Transverse colon (tissue), 4 donors: ENCODE results near the gene COL6A1. TPM values are rescaled to one million over a fixed set of nuclear protein-coding genes. Genes with fewer than 3 reads are reported as not detected.

Experiments used
- DNase-seq: peaks from one replicate; pipeline ENCODE4 v3.0.0-alpha.2; 2019
- H3K27ac ChIP-seq, 4 donors: fragments of 200-600 bp; sonication (generic); 2 replicates each; pipeline ENCODE4 v1.5.1; 2016 to 2018; ENCODE audit warnings: inconsistent platforms in 4 of 4
- H3K27me3 ChIP-seq: fragments of 200-600 bp; sonication (generic); 2 replicates; pipeline ENCODE4 v1.5.1; 2017; ENCODE audit warnings: inconsistent platforms
- H3K36me3 ChIP-seq, 4 donors: fragments of 200-600 bp; sonication (generic); 2 replicates each; pipeline ENCODE4 v1.5.1; 2017 to 2019; ENCODE audit warnings: inconsistent platforms in 4 of 4
- H3K4me1 ChIP-seq, 4 donors: fragments of 200-600 bp; sonication (generic); 2 replicates each; pipeline ENCODE4 v1.5.1; 2017 to 2020; ENCODE audit warnings: inconsistent platforms in 4 of 4
- H3K4me3 ChIP-seq, 4 donors: fragments of 200-600 bp; sonication (generic); 1 replicate in 1 of 4; 2 replicates in 3 of 4; pipeline versions ENCODE4 v1.5.1 to v1.6.1; 2017 to 2019; ENCODE audit warnings: inconsistent platforms in 4 of 4
- H3K9me3 ChIP-seq, 2 donors: fragments of 200-600 bp; sonication (generic); 2 replicates each; pipeline ENCODE4 v1.5.1; 2017 to 2019; ENCODE audit warnings: inconsistent platforms in 2 of 2
- EP300 ChIP-seq: sonication (generic); formaldehyde crosslinking; IDR thresholded peaks from one replicate; pipeline ENCODE4 v1.6.1; 2017; ENCODE audit warnings: antibody characterized with exemption, low read depth
- POLR2A ChIP-seq: fragments of 450-650 bp; IDR thresholded peaks from one replicate; pipeline ENCODE4 v1.6.1; 2016; ENCODE audit warnings: antibody characterized with exemption, mild to moderate bottlenecking, moderate library complexity
- POLR2AphosphoS5 ChIP-seq, 3 donors: sonication (generic); formaldehyde crosslinking; IDR thresholded peaks; one replicate each; pipeline ENCODE4 v1.6.1; 2016; ENCODE audit warnings: antibody characterized with exemption in 3 of 3
- WGBS, 2 donors: methylation state at CpG; one replicate each; pipeline ENCODE4 v1.1.5; 2018; ENCODE audit warnings: low coverage in 1 of 2; 5-methylcytosine and 5-hydroxymethylcytosine counted together
- in situ Hi-C, 4 donors: fragments of 200-750 bp; cut with MboI; loops; one replicate each; pipeline versions ENCODE4 v1.15.0 to v1.15.1; 2017; ENCODE audit warnings: low sequenced_read_pairs in 3 of 4, low pct_ligation_motif_present in 1 of 4, low pct_unique_long_range_greater_than_20kb in 1 of 4
- intact Hi-C: fragments of 100-400 bp; cut with DNase I; formaldehyde crosslinking; loops from one replicate; pipeline ENCODE4 v1.15.1; 2023; ENCODE audit warnings: low total_unique reads
- total RNA-seq, 4 donors: library from RNA; depleted of rRNA; stranded (reverse); fragments of >200 nt; gene quantifications; one replicate each; pipeline ENCODE4 v1.1.0, GENCODE V29; 2016
- TF ChIP-seq, protein P1 (sequence below), 5 experiments: fragments of 200-600 bp in 3 of 5; fragments of 450-650 bp in 2 of 5; sonication (generic) in 3 of 5; IDR thresholded peaks; 1 replicate in 2 of 5; 2 replicates in 3 of 5; pipeline ENCODE4 v1.5.1; 2016 to 2017; ENCODE audit warnings: antibody characterized with exemption in 5 of 5, inconsistent platforms in 3 of 5, mild to moderate bottlenecking in 2 of 5, moderate library complexity in 1 of 5

The COL6A1 gene
- total RNA-seq, 4 donors from 2014 or later, result 166 to 580 (median 346) TPM

DNA sequence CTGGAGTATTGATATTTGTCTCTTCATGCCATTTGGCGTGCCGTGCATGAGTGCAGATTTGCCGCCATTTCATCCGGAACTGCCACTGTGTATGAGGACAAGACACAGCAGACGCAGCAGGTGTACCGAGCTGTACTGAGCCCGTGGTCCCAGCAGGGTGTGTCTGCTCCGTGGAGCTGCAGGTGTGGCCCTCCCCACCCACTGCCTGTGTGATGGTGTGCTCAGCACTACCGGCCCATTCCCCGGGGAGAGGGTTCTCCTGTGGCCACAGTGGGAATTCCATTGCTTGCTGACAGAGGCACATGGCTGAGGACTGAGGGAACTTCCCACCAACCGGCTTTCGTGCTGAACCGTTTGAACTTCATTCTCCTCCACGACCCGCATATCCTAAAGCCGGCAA, 34.3 kb upstream of the COL6A1 start:
- DNase-seq, result no peak
- Histone ChIP-seq H3K9me3 (no peaks in the 10 kb centered on the region), H3K27me3 (no peaks in the 10 kb centered on the region), H3K4me1 (peaks cover 0 to 12% (median 7%) of the 10 kb centered on the region in 4 donors), H3K4me3 (no peak overlapping the region), H3K36me3 (no peaks in the 10 kb centered on the region), H3K27ac (no peak overlapping the region)
- in situ Hi-C loops, result no loop called here
- 84% methylated on average over 16 of the region's 16 CpGs; no CpG with 5 or more reads in 1 of the 2 donors for WGBS, 2 donors
- TF ChIP-seq POLR2AphosphoS5 (IDR thresholded peaks at IDR 0.05) (no peak), POLR2A (no peak), EP300 (no peak)
- TF ChIP-seq, protein P1, sequence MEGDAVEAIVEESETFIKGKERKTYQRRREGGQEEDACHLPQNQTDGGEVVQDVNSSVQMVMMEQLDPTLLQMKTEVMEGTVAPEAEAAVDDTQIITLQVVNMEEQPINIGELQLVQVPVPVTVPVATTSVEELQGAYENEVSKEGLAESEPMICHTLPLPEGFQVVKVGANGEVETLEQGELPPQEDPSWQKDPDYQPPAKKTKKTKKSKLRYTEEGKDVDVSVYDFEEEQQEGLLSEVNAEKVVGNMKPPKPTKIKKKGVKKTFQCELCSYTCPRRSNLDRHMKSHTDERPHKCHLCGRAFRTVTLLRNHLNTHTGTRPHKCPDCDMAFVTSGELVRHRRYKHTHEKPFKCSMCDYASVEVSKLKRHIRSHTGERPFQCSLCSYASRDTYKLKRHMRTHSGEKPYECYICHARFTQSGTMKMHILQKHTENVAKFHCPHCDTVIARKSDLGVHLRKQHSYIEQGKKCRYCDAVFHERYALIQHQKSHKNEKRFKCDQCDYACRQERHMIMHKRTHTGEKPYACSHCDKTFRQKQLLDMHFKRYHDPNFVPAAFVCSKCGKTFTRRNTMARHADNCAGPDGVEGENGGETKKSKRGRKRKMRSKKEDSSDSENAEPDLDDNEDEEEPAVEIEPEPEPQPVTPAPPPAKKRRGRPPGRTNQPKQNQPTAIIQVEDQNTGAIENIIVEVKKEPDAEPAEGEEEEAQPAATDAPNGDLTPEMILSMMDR (IDR thresholded peaks at IDR 0.05), result no peak
- intact Hi-C loops, result no loop called here

DNA sequence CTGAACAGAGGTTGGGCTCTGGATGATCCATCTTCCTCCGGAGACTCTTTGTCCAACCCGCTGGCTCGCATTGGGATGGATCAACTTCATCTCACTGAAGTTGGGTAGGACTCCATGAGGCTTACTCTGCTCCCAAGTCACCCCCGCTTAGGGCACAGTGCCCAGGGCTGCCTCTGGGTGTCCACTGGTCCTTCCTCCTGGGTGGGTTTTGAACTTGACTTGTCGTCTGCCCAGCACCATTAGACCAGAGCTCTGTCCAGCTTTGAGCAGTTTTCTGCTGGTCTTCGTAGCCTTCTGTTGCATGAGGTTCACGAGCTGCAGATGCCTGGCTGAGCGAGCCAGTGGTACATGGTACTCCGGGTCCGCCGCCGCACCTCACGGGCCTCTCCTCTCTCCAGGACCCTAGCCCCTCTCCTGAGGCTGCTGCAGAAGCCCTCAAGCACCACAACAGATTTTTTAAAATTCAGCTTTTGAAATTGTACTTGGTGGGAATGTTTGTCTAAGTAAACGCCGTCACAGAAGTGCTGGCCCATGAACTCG, 33.8 kb upstream of the COL6A1 start:
- no peak overlapping the region for H3K4me3 ChIP-seq
- H3K27ac ChIP-seq, result no peak overlapping the region
- no peaks in the 10 kb centered on the region for H3K36me3 ChIP-seq
- WGBS, 2 donors, result 91 to 94% methylated on average over 4 to 16 of the region's 16 CpGs
- H3K27me3 ChIP-seq, result no peaks in the 10 kb centered on the region
- H3K9me3 ChIP-seq, result no peaks in the 10 kb centered on the region
- in situ Hi-C loops, result no loop called here
- TF ChIP-seq EP300 (no peak), POLR2A (no peak), POLR2AphosphoS5 (IDR thresholded peaks at IDR 0.05) (no peak)
- TF ChIP-seq, protein P1 (IDR thresholded peaks at IDR 0.05), result no peak
- peaks cover 0 to 12% (median 7%) of the 10 kb centered on the region in 4 donors for H3K4me1 ChIP-seq
- DNase-seq, result no peak
- intact Hi-C loops, result no loop called here

DNA sequence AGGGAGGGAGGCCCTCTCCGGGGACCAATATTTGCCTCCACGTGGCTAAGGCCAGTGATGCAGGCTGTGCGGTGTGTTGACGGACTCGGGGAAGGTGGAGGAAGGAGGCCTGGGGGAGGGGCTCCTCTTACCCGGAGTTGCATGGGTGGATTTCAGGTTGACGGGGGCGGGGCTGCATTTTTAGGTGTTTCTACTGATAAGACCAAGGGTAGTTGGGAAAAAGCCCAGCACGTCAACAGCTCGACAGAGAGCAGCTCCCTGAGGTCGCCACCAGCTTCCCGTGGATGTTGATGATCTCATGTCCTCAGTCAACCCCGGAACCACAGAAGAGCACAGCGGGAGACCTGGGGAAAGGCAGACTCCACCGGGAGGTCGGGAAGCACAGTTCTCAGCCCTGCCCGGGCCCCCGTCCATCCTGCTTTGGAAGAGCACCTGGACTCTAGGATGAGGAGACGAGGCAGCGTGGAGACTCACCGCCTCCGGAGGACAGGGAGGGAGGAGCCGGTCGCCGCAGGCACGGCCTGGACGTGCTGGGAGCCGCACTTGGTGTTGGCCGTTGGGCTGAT, 32.9 kb upstream of the COL6A1 start:
- Histone ChIP-seq H3K27ac (no peak overlapping the region), H3K4me3 (no peak overlapping the region), H3K9me3 (no peaks in the 10 kb centered on the region), H3K36me3 (no peaks in the 10 kb centered on the region), H3K27me3 (no peaks in the 10 kb centered on the region), H3K4me1 (peaks cover 1 to 12% (median 9%) of the 10 kb centered on the region in 4 donors)
- intact Hi-C loops (no loop called here), in situ Hi-C loops (no loop called here)
- 70 to 81% methylated on average over 2 to 29 of the region's 29 CpGs for WGBS, 2 donors
- TF ChIP-seq POLR2A, result no peak
- TF ChIP-seq, protein P1 (IDR thresholded peaks at IDR 0.05), result no peak
- TF ChIP-seq EP300, result no peak
- TF ChIP-seq POLR2AphosphoS5 (IDR thresholded peaks at IDR 0.05), result no peak
- DNase-seq, result no peak

DNA sequence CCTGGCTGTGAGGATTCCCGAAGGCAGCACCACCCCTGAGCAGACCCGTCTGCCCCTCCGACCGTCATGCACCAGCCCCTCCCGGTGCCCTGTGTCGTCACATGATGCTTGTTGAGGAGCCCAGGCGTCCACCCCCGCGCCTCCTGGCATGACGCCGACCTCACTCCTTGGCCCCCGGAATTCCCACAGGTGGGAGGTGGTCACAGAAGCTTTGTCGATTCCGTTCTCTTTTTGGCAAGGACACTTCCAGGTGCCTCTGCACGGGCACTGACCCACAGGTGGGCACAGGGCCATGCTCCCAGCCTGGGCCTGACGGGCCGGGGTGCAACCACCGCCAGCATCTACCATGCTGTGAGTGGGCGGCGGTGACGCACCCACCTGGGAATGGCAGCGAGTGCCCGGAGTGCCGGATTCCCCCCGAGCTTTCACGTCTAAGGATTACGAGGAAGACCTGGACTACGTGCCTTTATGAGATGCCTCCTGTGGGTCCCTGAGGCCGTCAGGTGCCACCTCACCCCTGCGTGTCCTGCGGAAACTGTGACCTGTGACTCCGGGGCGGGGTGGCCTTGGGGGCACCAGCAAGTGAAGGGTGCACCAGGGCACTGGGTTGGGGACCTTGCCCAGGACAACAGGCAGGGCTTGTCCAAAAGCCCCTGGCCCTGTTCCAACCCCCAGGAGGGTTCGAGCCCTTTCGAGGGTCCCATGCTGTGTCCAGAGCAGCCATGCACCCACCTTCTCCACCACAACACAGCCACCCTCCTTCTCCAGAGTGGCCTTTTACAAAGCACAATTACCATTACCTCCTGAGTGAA, 31.4 kb upstream of the COL6A1 start:
- in situ Hi-C loops (loop anchor here in 1 of 4 donors (25.0 kb wide), 1 partner anchor 162 kb away; no protein-coding TSS in a partner anchor), intact Hi-C loops (no loop called here)
- H3K4me3 ChIP-seq, result no peak overlapping the region
- no peaks in the 10 kb centered on the region for H3K36me3 ChIP-seq
- H3K9me3 ChIP-seq, result no peaks in the 10 kb centered on the region
- 83% methylated on average over 22 of the region's 35 CpGs; no CpG with 5 or more reads in 1 of the 2 donors for WGBS, 2 donors
- no peak overlapping the region for H3K27ac ChIP-seq
- no peak for TF ChIP-seq EP300
- no peak for TF ChIP-seq POLR2AphosphoS5 (IDR thresholded peaks at IDR 0.05)
- TF ChIP-seq, protein P1 (IDR thresholded peaks at IDR 0.05), result no peak
- TF ChIP-seq POLR2A, result no peak
- peaks cover 7 to 18% (median 10%) of the 10 kb centered on the region in 4 donors for H3K4me1 ChIP-seq
- no peaks in the 10 kb centered on the region for H3K27me3 ChIP-seq
- DNase-seq, result no peak
